ENCODE data around the gene SBNO2. TPM values are rescaled to one million over a fixed set of nuclear protein-coding genes. Genes with fewer than 3 reads are reported as not detected.

Gene SBNO2
- total RNA-seq, 1 experiment from 2014 or later: 123 TPM

DNA sequence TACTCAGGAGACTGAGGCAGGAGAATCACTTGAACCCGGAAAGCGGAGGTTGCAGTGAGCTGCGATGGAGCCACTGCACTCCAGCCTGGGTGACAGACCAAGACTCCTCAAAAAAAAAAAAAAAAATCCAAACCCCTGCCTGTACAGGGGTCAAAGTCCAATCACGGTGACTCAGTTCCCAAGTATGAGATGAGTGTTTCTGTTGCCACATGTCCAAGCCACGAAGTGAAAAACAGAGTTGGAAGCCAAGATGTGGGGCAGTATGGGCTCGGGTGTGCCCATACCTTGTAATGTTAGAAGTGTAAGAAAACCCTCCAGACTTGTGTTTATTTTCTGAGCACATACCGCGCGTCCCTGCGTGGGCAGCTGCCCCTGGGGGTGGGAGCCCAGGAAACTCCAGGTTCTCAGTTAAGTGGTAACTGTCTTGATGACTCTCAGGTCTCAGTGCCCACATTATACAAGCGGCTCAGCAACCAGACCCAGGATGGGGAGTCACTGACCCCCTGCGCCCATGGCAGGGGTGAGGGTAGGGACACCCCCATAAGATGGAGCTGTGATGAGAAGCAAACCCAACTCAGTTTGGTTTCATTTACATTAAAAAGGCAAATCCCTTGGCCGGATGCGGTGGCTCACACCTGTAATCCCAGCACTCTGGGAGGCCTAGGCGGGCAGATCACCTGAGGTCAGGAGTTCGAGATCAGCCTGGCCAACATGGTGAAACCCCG lies 71.5 kb downstream of the SBNO2 start:
- intact Hi-C loops (cut with micrococcal nuclease): loop anchor here (5.0 kb wide), 2 partner anchors 35 to 80 kb away; partner anchors contain the start of gene ARHGAP45
- Mint-ChIP-seq H3K9me3 (ENCODE audit: unreplicated experiment) (peaks cover 6% of the 10 kb centered on the region), H3K4me3 (ENCODE audit: unreplicated experiment) (peak overlapping the region; percentile 71), H3K36me3 (ENCODE audit: insufficient read depth, unreplicated experiment) (peaks cover 44% of the 10 kb centered on the region), H3K4me1 (ENCODE audit: insufficient read depth, unreplicated experiment) (peaks cover 22% of the 10 kb centered on the region), H3K27me3 (ENCODE audit: insufficient read depth, unreplicated experiment) (no peaks in the 10 kb centered on the region), H3K27ac (ENCODE audit: low read depth, unreplicated experiment) (peak overlapping the region; percentile 78)
- ChIA-PET POLR2A (interaction anchor here (0.6 to 6.6 kb wide), 39 partner anchors 9 to 487 kb away, joined by 3 to 73 read pairs (median 4); partner anchors contain the start of genes ABCA7, ARHGAP45, CIRBP and CNN2), CTCF (interaction anchor here (0.6 to 1.3 kb wide), 5 partner anchors 35 to 163 kb away, joined by 3 read pairs; no protein-coding TSS in a partner anchor)
- DNase-seq (ENCODE audit: unreplicated experiment): peak; percentile 100
- BruUV-seq (replicated peaks): no TSS peak
- TF ChIP-seq, protein P1, sequence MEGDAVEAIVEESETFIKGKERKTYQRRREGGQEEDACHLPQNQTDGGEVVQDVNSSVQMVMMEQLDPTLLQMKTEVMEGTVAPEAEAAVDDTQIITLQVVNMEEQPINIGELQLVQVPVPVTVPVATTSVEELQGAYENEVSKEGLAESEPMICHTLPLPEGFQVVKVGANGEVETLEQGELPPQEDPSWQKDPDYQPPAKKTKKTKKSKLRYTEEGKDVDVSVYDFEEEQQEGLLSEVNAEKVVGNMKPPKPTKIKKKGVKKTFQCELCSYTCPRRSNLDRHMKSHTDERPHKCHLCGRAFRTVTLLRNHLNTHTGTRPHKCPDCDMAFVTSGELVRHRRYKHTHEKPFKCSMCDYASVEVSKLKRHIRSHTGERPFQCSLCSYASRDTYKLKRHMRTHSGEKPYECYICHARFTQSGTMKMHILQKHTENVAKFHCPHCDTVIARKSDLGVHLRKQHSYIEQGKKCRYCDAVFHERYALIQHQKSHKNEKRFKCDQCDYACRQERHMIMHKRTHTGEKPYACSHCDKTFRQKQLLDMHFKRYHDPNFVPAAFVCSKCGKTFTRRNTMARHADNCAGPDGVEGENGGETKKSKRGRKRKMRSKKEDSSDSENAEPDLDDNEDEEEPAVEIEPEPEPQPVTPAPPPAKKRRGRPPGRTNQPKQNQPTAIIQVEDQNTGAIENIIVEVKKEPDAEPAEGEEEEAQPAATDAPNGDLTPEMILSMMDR (IDR thresholded peaks at IDR 0.05; ENCODE audit: unreplicated experiment): no peak

DNA sequence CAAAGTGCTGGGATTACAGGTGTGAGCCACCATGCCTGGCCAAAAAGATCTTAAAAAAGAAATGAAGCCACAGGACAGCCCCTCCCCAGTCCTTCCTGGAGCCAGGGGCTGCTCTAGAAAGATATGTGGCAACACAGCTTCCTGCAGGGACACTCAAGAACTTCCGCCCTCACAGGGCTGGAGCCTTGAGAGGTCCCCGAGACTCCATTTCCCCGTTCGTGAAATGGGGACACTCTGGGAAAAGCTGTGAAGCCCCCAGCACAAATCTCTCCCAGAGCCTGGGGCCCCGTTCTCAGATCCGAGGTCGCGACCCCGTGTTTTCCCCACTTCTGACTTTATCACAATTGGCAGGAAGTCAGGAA lies 72.8 kb downstream of the SBNO2 start:
- POLR2A ChIA-PET: interaction anchor here (0.6 to 6.6 kb wide), 18 partner anchors 15 to 165 kb away, joined by 3 to 73 read pairs (median 4); partner anchors contain the start of genes ARHGAP45, CNN2 and WDR18
- H3K27ac Mint-ChIP-seq (ENCODE audit: low read depth, unreplicated experiment): peak overlapping the region; percentile 78
- TF ChIP-seq, protein P1 (IDR thresholded peaks at IDR 0.05; ENCODE audit: unreplicated experiment): no peak
- DNase-seq (ENCODE audit: unreplicated experiment): no peak
- CTCF ChIA-PET: interaction anchor here (0.6 to 1.1 kb wide), 3 partner anchors 15 to 361 kb away, joined by 3 read pairs; no protein-coding TSS in a partner anchor
- peaks cover 6% of the 10 kb centered on the region for H3K9me3 Mint-ChIP-seq (ENCODE audit: unreplicated experiment)
- BruUV-seq (replicated peaks): no TSS peak
- H3K27me3 Mint-ChIP-seq (ENCODE audit: insufficient read depth, unreplicated experiment): no peaks in the 10 kb centered on the region
- no peak overlapping the region for H3K4me3 Mint-ChIP-seq (ENCODE audit: unreplicated experiment)
- H3K36me3 Mint-ChIP-seq (ENCODE audit: insufficient read depth, unreplicated experiment): peaks cover 32% of the 10 kb centered on the region
- intact Hi-C loops (cut with micrococcal nuclease): loop anchor here (5.0 kb wide), 2 partner anchors 34 to 81 kb away; partner anchors contain the start of gene ARHGAP45
- H3K4me1 Mint-ChIP-seq (ENCODE audit: insufficient read depth, unreplicated experiment): peaks cover 23% of the 10 kb centered on the region

DNA sequence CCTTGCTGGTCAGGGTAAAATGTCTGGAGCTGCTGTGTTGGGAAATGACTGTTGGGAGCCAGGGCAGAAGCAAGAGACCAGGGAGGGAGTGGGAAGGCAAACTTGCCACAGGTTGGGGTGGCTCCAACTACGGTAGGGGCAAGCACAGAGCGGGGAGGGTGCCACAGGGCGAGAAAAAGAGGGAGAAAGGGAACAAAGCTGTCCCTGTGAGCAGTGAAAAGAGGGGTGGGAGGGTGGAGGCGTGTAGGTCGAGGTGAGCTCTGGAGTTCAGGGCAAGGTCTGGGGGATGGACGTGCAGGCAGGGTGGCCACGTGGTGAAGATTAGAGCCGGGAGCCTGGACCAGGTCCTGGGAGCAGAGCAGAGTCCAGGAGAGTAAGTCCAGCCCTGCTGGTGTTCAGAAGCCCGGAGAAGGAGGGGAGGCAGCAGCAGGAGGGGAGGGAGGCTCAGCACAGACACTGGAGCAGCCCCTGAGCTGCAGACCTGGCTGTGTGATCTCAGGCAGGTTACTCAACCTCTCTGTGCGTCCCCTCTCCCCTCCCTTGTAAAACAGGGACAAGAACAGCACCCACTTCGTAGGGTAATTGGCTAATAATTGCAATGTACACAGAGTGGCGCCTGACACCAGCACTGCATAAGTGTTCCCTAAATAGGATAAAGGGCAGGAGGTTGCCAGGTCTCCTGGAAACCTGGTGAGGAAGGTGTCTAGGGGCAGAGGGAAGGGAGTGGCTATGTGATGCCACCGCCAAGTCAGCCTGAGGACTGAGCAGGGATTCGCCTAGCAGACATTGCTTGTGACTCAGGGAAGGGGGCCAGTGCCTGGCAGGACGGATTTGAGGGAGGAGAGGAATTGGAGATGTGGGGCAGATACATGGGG lies 75.7 kb downstream of the SBNO2 start:
- H3K36me3 Mint-ChIP-seq (ENCODE audit: insufficient read depth, unreplicated experiment): peaks cover 38% of the 10 kb centered on the region
- peak overlapping the region; percentile 58 for H3K4me3 Mint-ChIP-seq (ENCODE audit: unreplicated experiment)
- peaks cover 6% of the 10 kb centered on the region for H3K9me3 Mint-ChIP-seq (ENCODE audit: unreplicated experiment)
- CTCF ChIA-PET: interaction anchor here (0.6 to 0.8 kb wide), 6 partner anchors 24 to 296 kb away, joined by 3 to 6 read pairs (median 3); no protein-coding TSS in a partner anchor
- BruUV-seq (replicated peaks): no TSS peak
- peak; percentile 82 for DNase-seq (ENCODE audit: unreplicated experiment)
- H3K27ac Mint-ChIP-seq (ENCODE audit: low read depth, unreplicated experiment): peak overlapping the region; percentile 98
- TF ChIP-seq, protein P1 (IDR thresholded peaks at IDR 0.05; ENCODE audit: unreplicated experiment): no peak
- POLR2A ChIA-PET: interaction anchor here (0.7 to 1.6 kb wide), 4 partner anchors 57 to 171 kb away, joined by 3 to 6 read pairs (median 4); partner anchors contain the start of genes CIRBP and CNN2
- H3K4me1 Mint-ChIP-seq (ENCODE audit: insufficient read depth, unreplicated experiment): peaks cover 25% of the 10 kb centered on the region
- no peaks in the 10 kb centered on the region for H3K27me3 Mint-ChIP-seq (ENCODE audit: insufficient read depth, unreplicated experiment)
- intact Hi-C loops (cut with micrococcal nuclease): no loop called here

All from MCF 10A (cell line).